Kidney (tissue), 14 donors: ENCODE data around the gene MAL. TPM values are rescaled to one million over a fixed set of nuclear protein-coding genes. Genes with fewer than 3 reads are reported as not detected.

Source experiments
- DNase-seq, 5 donors: peaks; one replicate each; pipeline ENCODE4 v3.0.0-alpha.2; 2013 to 2020
- FAIRE-seq: peaks from 2 replicates; lab custom pipeline; 2012; peaks lifted over from hg19 to GRCh38; lab: Jason Lieb, UNC
- H3K27ac ChIP-seq, 2 donors: one replicate each; pipeline ENCODE4 v1.7.0; 2013; ENCODE audit warnings: low read depth in 2 of 2, low read length in 2 of 2, inconsistent platforms in 1 of 2
- H3K27me3 ChIP-seq: one replicate; pipeline ENCODE4 v1.7.1; 2013; ENCODE audit warnings: low read length, inconsistent platforms; ENCODE audit not compliant: control insufficient read depth, insufficient read depth
- H3K36me3 ChIP-seq, 3 donors: one replicate each; pipeline versions ENCODE4 v1.7.0 to v1.7.1; 2013; ENCODE audit warnings: low read length in 3 of 3, control low read depth in 1 of 3, inconsistent platforms in 1 of 3; ENCODE audit not compliant: insufficient read depth in 3 of 3, control insufficient read depth in 2 of 3
- H3K4me1 ChIP-seq, 3 donors: one replicate each; pipeline versions ENCODE4 v1.7.0 to v1.7.1; 2013; ENCODE audit warnings: low read length in 3 of 3, inconsistent platforms in 1 of 3, low read depth in 1 of 3; ENCODE audit not compliant: control insufficient read depth in 2 of 3, insufficient read depth in 2 of 3
- H3K4me3 ChIP-seq, 3 donors: one replicate each; pipeline versions ENCODE4 v1.7.0 to v1.8.1; 2013; ENCODE audit warnings: low read length in 3 of 3, control low read depth in 1 of 3, inconsistent platforms in 1 of 3
- H3K9ac ChIP-seq, 3 donors: one replicate each; pipeline versions ENCODE4 v1.7.0 to v1.7.1; 2013; ENCODE audit warnings: low read length in 3 of 3, control low read depth in 1 of 3, inconsistent platforms in 1 of 3
- H3K9me3 ChIP-seq, 3 donors: one replicate each; pipeline versions ENCODE4 v1.7.0 to v1.7.1; 2013; ENCODE audit warnings: low read length in 3 of 3, control low read depth in 1 of 3, inconsistent platforms in 1 of 3; ENCODE audit not compliant: control insufficient read depth in 2 of 3, insufficient read depth in 1 of 3
- intact Hi-C: fragments of 100-400 bp; cut with DNase I; formaldehyde crosslinking; loops from one replicate; pipeline ENCODE4 v1.11.1; 2022
- polyA plus RNA-seq: library from polyadenylated mRNA; stranded (reverse); fragments of 350-450 nt; fragmentation: Illumina TruSeq; extraction: RNeasy Lipid Tissue Mini Kit (QIAGEN cat#74804); gene quantifications from one replicate; pipeline ENCODE4 v1.2.3, GENCODE V29; 2014; ENCODE audit warnings: low read depth, low replicate concordance; ENCODE audit not compliant: insufficient read depth
- total RNA-seq: library from RNA; stranded (reverse); fragmentation: NEBNext Ultra II Directional; extraction: Animal tissue kit (Norgen Biotek cat#: 25700); gene quantifications from one replicate; pipeline ENCODE4 v1.2.1, GENCODE V29; 2021
- TF ChIP-seq, protein P1 (sequence below): IDR thresholded peaks from 3 replicates; pipeline ENCODE4 v1.5.1; 2012; ENCODE audit warnings: mild to moderate bottlenecking, moderate library complexity, borderline replicate concordance; ENCODE audit not compliant: insufficient read depth; ENCODE audit errors: extremely low read depth
- donor health status: control.
- donor health status: control.
- donor health status: control.
- donor health status: control.
- donor health status: control.
- donor health status: DM: yes; HTN: yes; CAD: no.
- donor health status: Normal renal cell carcinoma (clear cell type).

MAL gene
- total and polyA plus RNA-seq, 2 donors from 2014 or later: 477 to 1,006 TPM

DNA sequence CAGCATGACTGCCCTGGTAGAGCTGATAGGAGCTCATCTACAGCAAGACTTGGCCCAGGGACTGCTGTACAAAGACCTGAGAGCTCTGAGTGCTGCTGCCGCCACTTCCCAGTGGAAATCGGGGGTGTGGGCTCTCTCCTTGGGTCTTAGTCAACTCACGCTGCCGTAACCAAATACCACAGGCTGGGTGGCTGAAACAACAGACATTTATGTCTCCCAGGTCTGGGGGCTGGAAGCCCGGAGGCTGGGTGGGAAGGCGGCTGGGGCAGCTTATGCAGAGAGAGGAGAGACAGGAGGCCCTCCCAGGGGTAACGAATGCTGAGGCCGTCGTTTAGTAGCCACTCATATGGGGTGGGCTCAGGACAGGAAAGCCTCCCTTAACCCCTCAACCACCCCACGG lies 15.4 kb upstream of the MAL start:
- Histone ChIP-seq H3K27me3 (no peaks in the 10 kb centered on the region), H3K4me1 (peaks cover 0 to 32% (median 31%) of the 10 kb centered on the region in 3 donors), H3K36me3 (no peaks in the 10 kb centered on the region), H3K9me3 (no peaks in the 10 kb centered on the region), H3K27ac (peak overlapping the region; percentile 94 to 95), H3K4me3 (no peak overlapping the region), H3K9ac (peak overlapping the region in 2 of 3 donors; percentile 22 to 53)
- TF ChIP-seq, protein P1, sequence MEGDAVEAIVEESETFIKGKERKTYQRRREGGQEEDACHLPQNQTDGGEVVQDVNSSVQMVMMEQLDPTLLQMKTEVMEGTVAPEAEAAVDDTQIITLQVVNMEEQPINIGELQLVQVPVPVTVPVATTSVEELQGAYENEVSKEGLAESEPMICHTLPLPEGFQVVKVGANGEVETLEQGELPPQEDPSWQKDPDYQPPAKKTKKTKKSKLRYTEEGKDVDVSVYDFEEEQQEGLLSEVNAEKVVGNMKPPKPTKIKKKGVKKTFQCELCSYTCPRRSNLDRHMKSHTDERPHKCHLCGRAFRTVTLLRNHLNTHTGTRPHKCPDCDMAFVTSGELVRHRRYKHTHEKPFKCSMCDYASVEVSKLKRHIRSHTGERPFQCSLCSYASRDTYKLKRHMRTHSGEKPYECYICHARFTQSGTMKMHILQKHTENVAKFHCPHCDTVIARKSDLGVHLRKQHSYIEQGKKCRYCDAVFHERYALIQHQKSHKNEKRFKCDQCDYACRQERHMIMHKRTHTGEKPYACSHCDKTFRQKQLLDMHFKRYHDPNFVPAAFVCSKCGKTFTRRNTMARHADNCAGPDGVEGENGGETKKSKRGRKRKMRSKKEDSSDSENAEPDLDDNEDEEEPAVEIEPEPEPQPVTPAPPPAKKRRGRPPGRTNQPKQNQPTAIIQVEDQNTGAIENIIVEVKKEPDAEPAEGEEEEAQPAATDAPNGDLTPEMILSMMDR: no peak
- DNase-seq (peak; percentile 65 to 80 (median 75)), FAIRE-seq (no peak)
- intact Hi-C loops: no loop called here

DNA sequence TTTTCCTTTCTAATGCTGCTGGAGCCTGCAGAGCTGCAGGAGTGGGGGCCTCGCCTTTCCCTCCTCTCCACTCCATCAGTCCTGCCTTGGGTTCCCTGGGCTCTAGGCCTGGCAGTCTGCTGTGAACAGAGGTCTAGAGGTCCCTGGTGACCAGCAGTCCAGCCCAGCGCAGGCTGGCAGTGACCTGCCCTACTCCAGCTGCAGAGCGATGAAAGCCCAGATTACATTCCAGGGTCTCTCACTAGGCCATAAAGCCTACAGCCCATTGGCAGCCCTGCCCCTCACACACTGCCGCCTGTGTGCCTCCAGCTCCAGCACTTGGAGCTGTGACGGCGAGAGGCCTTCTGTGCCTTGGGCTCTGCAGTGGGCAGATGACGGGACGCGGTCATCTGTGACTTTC lies 14.8 kb upstream of the MAL start:
- intact Hi-C loops: no loop called here
- Histone ChIP-seq H3K9ac (no peak overlapping the region), H3K4me1 (peaks cover 0 to 32% (median 27%) of the 10 kb centered on the region in 3 donors), H3K27me3 (no peaks in the 10 kb centered on the region), H3K36me3 (no peaks in the 10 kb centered on the region), H3K9me3 (no peaks in the 10 kb centered on the region), H3K27ac (peak overlapping the region; percentile 94 to 95), H3K4me3 (no peak overlapping the region)
- FAIRE-seq: no peak
- DNase-seq: peak in 4 of 5 donors; percentile 53 to 71 (median 62)
- TF ChIP-seq, protein P1: no peak

DNA sequence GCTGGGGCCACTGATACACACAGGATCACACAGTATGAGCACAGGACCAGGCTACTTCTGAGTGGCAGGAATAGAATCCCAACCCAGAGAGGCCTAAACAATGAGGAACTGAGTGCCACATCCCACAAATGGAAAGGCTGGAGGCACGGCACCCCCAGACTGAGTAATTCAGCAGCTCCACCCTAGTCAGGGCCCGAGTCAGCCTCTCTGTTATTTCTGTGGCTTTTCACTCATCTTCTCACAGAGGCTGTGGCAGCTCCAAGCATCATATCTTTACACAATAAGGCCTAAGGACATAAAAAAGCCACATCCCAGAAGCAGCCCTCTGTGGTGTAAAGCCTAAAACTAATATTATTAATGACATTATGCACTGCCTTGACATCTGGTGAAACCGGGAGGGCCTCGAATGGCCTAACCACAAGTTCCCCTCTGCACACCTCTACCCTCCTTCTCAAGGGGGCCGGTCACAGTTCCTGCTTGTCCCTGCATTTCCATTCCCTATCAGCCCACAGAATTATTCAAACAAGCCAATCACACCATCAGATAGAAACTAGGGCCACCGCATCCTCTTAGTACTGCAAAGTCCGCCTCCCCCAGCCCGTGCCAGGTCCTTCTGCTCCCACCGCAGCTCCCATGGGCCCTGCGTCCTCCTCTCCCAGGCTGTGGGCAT lies 12.5 kb upstream of the MAL start:
- Histone ChIP-seq H3K27ac (no peak overlapping the region), H3K27me3 (no peaks in the 10 kb centered on the region), H3K9ac (no peak overlapping the region), H3K9me3 (no peaks in the 10 kb centered on the region), H3K4me1 (peaks cover 0 to 18% (median 11%) of the 10 kb centered on the region in 3 donors), H3K4me3 (no peak overlapping the region), H3K36me3 (no peaks in the 10 kb centered on the region)
- FAIRE-seq: no peak
- TF ChIP-seq, protein P1: no peak
- intact Hi-C loops: no loop called here
- no peak for DNase-seq
